B cell (primary cell): ENCODE data around the gene GDAP1L1. TPM values are rescaled to one million over a fixed set of nuclear protein-coding genes. Genes with fewer than 3 reads are reported as not detected.
"Not testable (repeated sequence)": the region's sequence is repeated elsewhere in the genome, so short reads cannot be mapped to it uniquely, and the experiment has no call there.

Source experiments
- ATAC-seq: fragments of 200-7000 bp; cut with Tn5 transposase; one replicate; pipeline ENCODE4 v1.10.0; 2021; ENCODE audit warnings: low read depth, mild to moderate bottlenecking, moderate number of reproducible peaks, moderate library complexity
- CTCF ChIA-PET: fragments of 350-600 bp; sonication (Branson Sonifier 250); formaldehyde crosslinking; loops from one replicate; lab custom pipeline; 2021; ENCODE audit warnings: antibody characterized with exemption, inconsistent platforms; lab: Charles Lee
- POLR2A ChIA-PET: fragments of 350-600 bp; sonication (Branson Sonifier 250); formaldehyde crosslinking; loops from one replicate; lab custom pipeline; 2021; ENCODE audit warnings: antibody characterized with exemption; lab: Charles Lee
- DNase-seq: peaks from one replicate; pipeline ENCODE4 v3.0.0; 2013
- H2AFZ ChIP-seq: 2 replicates; pipeline ENCODE4 v1.6.1; 2012; ENCODE audit warnings: mild to moderate bottlenecking, low read depth, low read length; ENCODE audit not compliant: insufficient read depth, poor library complexity, severe bottlenecking
- H3K27ac ChIP-seq, 2 donors: 1 replicate in 1 of 2; 2 replicates in 1 of 2; pipeline ENCODE4 v1.5.1; 2012 to 2013; ENCODE audit warnings: low read length in 2 of 2, mild to moderate bottlenecking in 2 of 2, moderate library complexity in 1 of 2
- H3K27me3 ChIP-seq, 4 experiments: fragments of 200-600 bp in 1 of 4; sonication (generic) in 1 of 4; replicated peaks in 1 of 4; 1 replicate in 2 of 4; 2 replicates in 2 of 4; pipeline versions ENCODE4 v1.6.1 to v1.7.0; 2013 to 2016; ENCODE audit warnings: low read length in 3 of 4, mild to moderate bottlenecking in 2 of 4, mixed read lengths in 1 of 4, moderate library complexity in 1 of 4; ENCODE audit not compliant: insufficient read depth in 4 of 4, control insufficient read depth in 3 of 4; ENCODE audit errors: control extremely low read depth in 1 of 4
- H3K36me3 ChIP-seq, 2 experiments: replicated peaks in 1 of 2; 1 replicate in 1 of 2; 2 replicates in 1 of 2; pipeline versions ENCODE4 v1.6.1 to v1.7.1; 2013; ENCODE audit warnings: low read length in 1 of 2; ENCODE audit not compliant: insufficient read depth in 2 of 2, control insufficient read depth in 1 of 2; ENCODE audit errors: control extremely low read depth in 1 of 2, extremely low read depth in 1 of 2
- H3K4me1 ChIP-seq, 2 donors: fragments of 200-600 bp in 1 of 2; sonication (generic) in 1 of 2; 1 replicate in 1 of 2; 2 replicates in 1 of 2; pipeline versions ENCODE4 v1.5.1 to v1.6.1; 2013 to 2017; ENCODE audit warnings: low read length in 2 of 2; ENCODE audit not compliant: control insufficient read depth in 2 of 2, insufficient read depth in 2 of 2
- H3K4me2 ChIP-seq: replicated peaks from 2 replicates; pipeline ENCODE3; 2012; ENCODE audit warnings: mild to moderate bottlenecking, low read depth, low read length; ENCODE audit not compliant: poor library complexity, severe bottlenecking
- H3K4me3 ChIP-seq, 5 experiments: fragments of 200-600 bp in 1 of 5; sonication (generic) in 1 of 5; 1 replicate in 3 of 5; 2 replicates in 2 of 5; pipeline versions ENCODE4 v1.5.1 to v1.7.0; 2011 to 2016; ENCODE audit warnings: low read length in 4 of 5, mild to moderate bottlenecking in 4 of 5, low read depth in 2 of 5, control low read depth in 1 of 5, moderate library complexity in 1 of 5; ENCODE audit not compliant: insufficient read depth in 1 of 5; ENCODE audit errors: control extremely low read depth in 1 of 5, extremely low read depth in 1 of 5
- H3K79me2 ChIP-seq: fragments of 200-600 bp; sonication (generic); one replicate; pipeline ENCODE4 v1.6.0; 2016; ENCODE audit warnings: low read length; ENCODE audit not compliant: control insufficient read depth, insufficient read depth
- H3K9ac ChIP-seq: fragments of 200-600 bp; sonication (generic); 2 replicates; pipeline ENCODE4 v1.6.1; 2017; ENCODE audit warnings: mild to moderate bottlenecking, low read length, moderate library complexity
- H3K9me3 ChIP-seq, 3 donors: one replicate each; pipeline versions ENCODE4 v1.6.1 to v1.7.1; 2013; ENCODE audit warnings: low read length in 2 of 3; ENCODE audit not compliant: control insufficient read depth in 2 of 3, insufficient read depth in 1 of 3; ENCODE audit errors: control extremely low read depth in 1 of 3
- H4K20me1 ChIP-seq: 2 replicates; pipeline ENCODE4 v1.6.0; 2012; ENCODE audit warnings: mild to moderate bottlenecking, low read length; ENCODE audit not compliant: insufficient read depth, control insufficient read depth, poor library complexity, severe bottlenecking
- H3K27ac Mint-ChIP-seq: one replicate; pipeline ENCODE4 v1.8.0; 2021; ENCODE audit warnings: mixed read lengths
- H3K27me3 Mint-ChIP-seq: one replicate; pipeline ENCODE4 v1.8.0; 2021; ENCODE audit warnings: mixed read lengths
- H3K4me1 Mint-ChIP-seq: one replicate; pipeline ENCODE4 v1.8.0; 2021; ENCODE audit warnings: mixed read lengths
- H3K4me3 Mint-ChIP-seq: one replicate; pipeline ENCODE4 v1.8.0; 2021; ENCODE audit warnings: mixed read lengths
- H3K9me3 Mint-ChIP-seq: one replicate; pipeline ENCODE4 v1.8.0; 2022; ENCODE audit warnings: mixed read lengths; ENCODE audit not compliant: insufficient read depth
- CTCF ChIP-seq: fragments of 200-600 bp; IDR thresholded peaks from one replicate; pipeline ENCODE4 v1.8.0; 2022; ENCODE audit warnings: antibody characterized with exemption, mild to moderate bottlenecking
- EZH2 ChIP-seq: IDR thresholded peaks from 2 replicates; pipeline ENCODE4 v1.6.1; 2012; ENCODE audit warnings: borderline replicate concordance, low read depth, mild to moderate bottlenecking, moderate library complexity, low read length; ENCODE audit not compliant: insufficient read depth, poor library complexity, severe bottlenecking
- WGBS: methylation state at CpG from one replicate; pipeline ENCODE4 v1.1.5; 2013; ENCODE audit warnings: missing lambda C conversion rate; ENCODE audit not compliant: insufficient coverage; 5-methylcytosine and 5-hydroxymethylcytosine counted together
- intact Hi-C: fragments of 100-400 bp; cut with micrococcal nuclease; formaldehyde crosslinking; loops from one replicate; pipeline ENCODE4 v1.10.0; 2022
- polyA plus RNA-seq: library from polyadenylated mRNA; depleted of rRNA; stranded (reverse); fragments of >200 nt; gene quantifications from 2 replicates; pipeline ENCODE4 v1.2.3, GENCODE V29; 2012
- total RNA-seq, 2 donors: library from RNA; stranded (reverse); fragments of 120-200 nt in 1 of 2; gene quantifications; 1 replicate in 1 of 2; 2 replicates in 1 of 2; pipeline versions ENCODE4 v1.2.3 to v1.2.4, GENCODE V29; 2013 to 2022

The GDAP1L1 gene
- total and polyA plus RNA-seq, 2 donors (not counting 1 experiment from before 2014, with no cell fraction given), result not detected

GRCh38 chr20:44327748-44328147, 80.6 kb downstream of the GDAP1L1 start:
- DNase-seq, H3K4me1 ChIP-seq, H3K27ac Mint-ChIP-seq, H2AFZ ChIP-seq, H3K9me3 Mint-ChIP-seq, H3K4me3 ChIP-seq, CTCF ChIA-PET, H3K4me1 Mint-ChIP-seq, intact Hi-C loops, H3K9me3 ChIP-seq, POLR2A ChIA-PET, ATAC-seq, H3K9ac ChIP-seq, H3K36me3 ChIP-seq, H3K4me2 ChIP-seq, H3K4me3 Mint-ChIP-seq, H3K79me2 ChIP-seq, H4K20me1 ChIP-seq, H3K27ac ChIP-seq: not testable (repeated sequence)
- H3K27me3 Mint-ChIP-seq, result peaks cover 22% of the 10 kb centered on the region
- WGBS, result 90% methylated on average over 3 of the region's 7 CpGs
- H3K27me3 ChIP-seq, result peaks cover 0 to 13% (median 4%) of the 10 kb centered on the region in 4 experiments

- Histone ChIP-seq H3K9me3 (no peaks in the 10 kb centered on the region), H3K9ac (no peak overlapping the region), H3K27me3 (peaks cover 0 to 13% (median 4%) of the 10 kb centered on the region in 4 experiments), H4K20me1 (no peaks in the 10 kb centered on the region), H3K27ac (no peak overlapping the region), H3K4me2 (no peak overlapping the region), H3K36me3 (no peaks in the 10 kb centered on the region), H3K4me3 (no peak overlapping the region), H3K4me1 (peaks cover 2 to 3% of the 10 kb centered on the region in 2 donors), H3K79me2 (no peaks in the 10 kb centered on the region), H2AFZ (no peak overlapping the region)
- ChIA-PET POLR2A (no interaction called here), CTCF (no interaction called here)
- WGBS, result 95% methylated on average over 2 of the region's 4 CpGs
- TF ChIP-seq CTCF, result no peak
- TF ChIP-seq EZH2, result no peak
- intact Hi-C loops, result no loop called here
- DNase-seq (no peak), ATAC-seq (no peak)
- Mint-ChIP-seq H3K27ac (no peak overlapping the region), H3K4me3 (no peak overlapping the region), H3K4me1 (peaks cover 2% of the 10 kb centered on the region), H3K9me3 (no peaks in the 10 kb centered on the region), H3K27me3 (peaks cover 26% of the 10 kb centered on the region)
These were observed 81.3 kb downstream of the GDAP1L1 start for GRCh38 chr20:44328428-44328827.

Other genes starting within 250 kb of the GDAP1L1 start
- gene JPH2, start 60.1 kb upstream of the GDAP1L1 start, total RNA-seq, result 0.10 and 0.17 TPM in 2 replicates
- gene JPH2, start 60.1 kb upstream of the GDAP1L1 start, polyA plus RNA-seq, result not detected in 2 replicates
- 80.0 and 85.4 TPM in 2 replicates for gene OSER1, start 36.5 kb upstream of the GDAP1L1 start, total RNA-seq
- gene OSER1, start 36.5 kb upstream of the GDAP1L1 start, polyA plus RNA-seq, result 130 and 218 TPM in 2 replicates
- gene FITM2, start 63.9 kb downstream of the GDAP1L1 start, total RNA-seq, result 4.0 and 4.3 TPM in 2 replicates
- gene FITM2, start 63.9 kb downstream of the GDAP1L1 start, polyA plus RNA-seq, result 2.0 and 2.9 TPM in 2 replicates
- not detected in 2 replicates for gene R3HDML, start 89.7 kb downstream of the GDAP1L1 start, total RNA-seq
- not detected in 2 replicates for gene R3HDML, start 89.7 kb downstream of the GDAP1L1 start, polyA plus RNA-seq
- gene HNF4A, start 108.4 kb downstream of the GDAP1L1 start, total RNA-seq, result not detected in 2 replicates
- gene HNF4A, start 108.4 kb downstream of the GDAP1L1 start, polyA plus RNA-seq, result not detected in 2 replicates
- 26.8 and 27.8 TPM in 2 replicates for gene TTPAL, start 228.6 kb downstream of the GDAP1L1 start, total RNA-seq
- 4.0 and 5.1 TPM in 2 replicates for gene TTPAL, start 228.6 kb downstream of the GDAP1L1 start, polyA plus RNA-seq